Bronchial epithelial cell (primary cell): ENCODE data around the gene FXYD4. TPM values are rescaled to one million over a fixed set of nuclear protein-coding genes. Genes with fewer than 3 reads are reported as not detected.
"Not testable (repeated sequence)": the region's sequence is repeated elsewhere in the genome, so short reads cannot be mapped to it uniquely, and the experiment has no call there.

Experiments used
- DNase-seq: peaks from one replicate; pipeline ENCODE4 v3.0.0-alpha.2; 2010; ENCODE audit warnings: low read depth
- FAIRE-seq: peaks from 2 replicates; lab custom pipeline; 2011; peaks lifted over from hg19 to GRCh38; lab: Jason Lieb, UNC
- H3K27me3 ChIP-seq: 2 replicates; pipeline ENCODE4 v1.5.1; 2011; ENCODE audit warnings: low read length; ENCODE audit not compliant: control insufficient read depth, insufficient read depth
- H3K36me3 ChIP-seq: 2 replicates; pipeline ENCODE4 v1.5.1; 2011; ENCODE audit warnings: low read length; ENCODE audit not compliant: control insufficient read depth, insufficient read depth
- H3K4me3 ChIP-seq: 2 replicates; pipeline ENCODE4 v1.5.1; 2011; ENCODE audit warnings: mild to moderate bottlenecking, low read depth, low read length, control low read depth
- CTCF ChIP-seq: IDR thresholded peaks from 2 replicates; pipeline ENCODE4 v1.5.1; 2011; ENCODE audit warnings: mild to moderate bottlenecking, moderate library complexity, low read length, control low read depth, inconsistent platforms; ENCODE audit not compliant: insufficient read depth, severe bottlenecking
- total RNA-seq: library from RNA; depleted of rRNA; stranded (reverse); fragments of >200 nt; gene quantifications from 2 replicates; pipeline ENCODE4 v1.2.1, GENCODE V29; 2014

Gene FXYD4
- total RNA-seq, 1 donor from 2014 or later = not detected

DNA sequence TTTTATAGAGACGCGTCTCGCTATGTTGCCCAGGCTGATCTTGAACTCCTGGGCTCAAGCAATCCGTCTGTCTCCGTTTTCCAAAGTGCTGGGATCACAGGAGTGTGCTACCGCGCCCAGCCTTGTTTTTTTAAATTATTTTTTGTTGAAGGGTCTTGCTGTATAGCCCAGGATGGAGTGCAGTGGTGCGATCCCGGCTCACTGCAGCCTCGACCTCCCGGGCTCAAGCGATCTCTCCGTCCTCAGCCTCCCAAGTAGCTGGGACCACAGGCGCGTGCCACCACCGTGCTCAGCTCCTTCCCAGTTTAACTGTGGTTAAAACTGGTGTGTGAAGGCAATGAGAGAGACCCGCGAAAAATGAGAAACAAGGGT, 48.5 kb downstream of the FXYD4 start:
- peak overlapping the region; percentile 44 for H3K4me3 ChIP-seq
- no peak for TF ChIP-seq CTCF
- H3K36me3 ChIP-seq = no peaks in the 10 kb centered on the region
- DNase-seq (no peak), FAIRE-seq (no peak)
- H3K27me3 ChIP-seq = no peaks in the 10 kb centered on the region

DNA sequence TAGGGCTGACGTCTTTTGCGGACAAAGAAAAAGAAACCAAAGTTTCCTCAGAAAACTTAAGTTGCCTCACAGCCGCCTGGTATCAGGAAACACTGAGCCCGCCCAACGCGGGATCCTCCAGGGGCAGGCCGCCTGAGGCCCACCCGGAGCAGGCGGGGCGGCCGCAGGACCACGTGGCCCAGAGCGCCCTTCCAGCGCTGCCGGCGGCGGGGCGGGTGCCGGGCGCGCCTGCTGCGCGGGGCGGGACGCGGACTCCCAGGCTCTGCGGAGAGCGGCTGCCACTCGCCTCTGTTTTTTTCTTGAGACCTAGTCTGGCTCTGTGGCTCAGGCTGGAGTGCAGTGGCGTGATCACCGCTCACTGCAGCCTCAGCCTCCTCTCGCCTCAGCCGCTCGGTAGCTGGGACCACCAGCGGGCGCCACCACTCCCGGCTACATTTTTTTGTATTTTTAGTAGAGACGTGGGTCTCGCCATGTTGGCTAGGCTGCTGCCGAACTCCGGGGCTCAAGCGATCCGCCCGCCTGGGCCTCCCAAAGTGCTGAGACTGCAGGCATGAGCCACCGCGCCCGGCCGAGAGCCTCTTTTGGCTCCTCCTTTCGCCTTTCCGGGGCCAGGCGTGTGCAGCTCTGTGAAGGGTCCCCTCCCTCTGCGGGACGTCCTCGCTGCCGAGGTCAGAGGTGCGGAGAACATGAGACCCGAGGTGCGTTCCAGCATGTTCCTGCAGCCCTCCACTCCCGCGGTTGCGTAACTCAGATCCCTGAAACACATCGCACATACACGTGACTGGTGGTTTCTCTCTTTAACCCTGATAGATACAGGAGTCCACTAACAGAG, 49.1 kb downstream of the FXYD4 start:
- no peak for TF ChIP-seq CTCF
- DNase-seq = peak; percentile 64
- peak overlapping the region; percentile 44 for H3K4me3 ChIP-seq
- FAIRE-seq = no peak
- H3K36me3 ChIP-seq = no peaks in the 10 kb centered on the region
- no peaks in the 10 kb centered on the region for H3K27me3 ChIP-seq

GRCh38 chr10:43421201-43421507, 49.7 kb downstream of the FXYD4 start:
- FAIRE-seq (no peak), DNase-seq (no peak)
- peak overlapping the region; percentile 44 for H3K4me3 ChIP-seq
- no peak for TF ChIP-seq CTCF
- no peaks in the 10 kb centered on the region for H3K27me3 ChIP-seq
- H3K36me3 ChIP-seq = no peaks in the 10 kb centered on the region

GRCh38 chr10:43421519-43421918, 50.1 kb downstream of the FXYD4 start:
- peak; percentile 54 for DNase-seq
- TF ChIP-seq CTCF = no peak
- no peaks in the 10 kb centered on the region for H3K27me3 ChIP-seq
- no peak overlapping the region for H3K4me3 ChIP-seq
- no peaks in the 10 kb centered on the region for H3K36me3 ChIP-seq
- no peak for FAIRE-seq

DNA sequence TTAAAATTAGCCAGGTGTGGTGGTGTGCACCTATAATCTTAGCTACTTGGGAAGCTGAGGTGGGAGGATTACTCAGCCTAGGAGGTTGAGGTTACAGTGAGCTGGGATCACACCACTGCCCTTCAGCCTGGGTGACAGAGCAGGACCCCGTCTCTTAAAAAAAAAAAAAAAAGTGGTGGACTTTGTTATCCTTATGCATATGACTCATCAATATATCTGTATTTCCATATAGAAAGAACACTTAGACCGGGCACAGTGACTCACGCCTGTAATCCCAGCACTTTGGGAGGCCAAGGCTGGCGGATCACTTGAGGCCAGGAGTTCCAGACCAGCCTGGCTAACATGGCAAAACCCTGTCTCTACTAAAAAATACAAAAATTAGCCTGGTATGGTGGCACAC, 50.5 kb downstream of the FXYD4 start:
- not testable (repeated sequence) for H3K4me3 ChIP-seq, DNase-seq, H3K27me3 ChIP-seq, H3K36me3 ChIP-seq, FAIRE-seq

- no peaks in the 10 kb centered on the region for H3K27me3 ChIP-seq
- TF ChIP-seq CTCF = no peak
- no peaks in the 10 kb centered on the region for H3K36me3 ChIP-seq
- H3K4me3 ChIP-seq = no peak overlapping the region
- DNase-seq (no peak), FAIRE-seq (no peak)
Observed at GRCh38 chr10:43424416-43424815, 53.0 kb downstream of the FXYD4 start.

Other genes with a start within 250 kb of the FXYD4 start
- gene CSGALNACT2, start 233.2 kb upstream of the FXYD4 start, total RNA-seq = 15.0 and 17.4 TPM in 2 replicates
- gene RASGEF1A, start 104.6 kb upstream of the FXYD4 start, total RNA-seq = 12.1 and 19.7 TPM in 2 replicates
- 307 and 351 TPM in 2 replicates for gene HNRNPF, start 37.5 kb downstream of the FXYD4 start, total RNA-seq
- gene ZNF487, start 65.5 kb downstream of the FXYD4 start, total RNA-seq = 2.1 and 3.2 TPM in 2 replicates
- 0.26 and 2.6 TPM in 2 replicates for gene ZNF239, start 203.0 kb downstream of the FXYD4 start, total RNA-seq
- gene ZNF485, start 234.8 kb downstream of the FXYD4 start, total RNA-seq = 2.4 and 4.7 TPM in 2 replicates